Esophagus muscularis mucosa (tissue), 4 donors: ENCODE data around the gene CSH1.
A peak's percentile ranks its signal among the peaks of the same experiment; 100 is the strongest.

Experiments used
- EP300 ChIP-seq: sonication (generic); formaldehyde crosslinking; IDR thresholded peaks from one replicate; pipeline ENCODE4 v1.6.1; 2017; ENCODE audit warnings: antibody characterized with exemption
- POLR2A ChIP-seq: fragments of 450-650 bp; IDR thresholded peaks from one replicate; pipeline ENCODE4 v1.6.1; 2017; ENCODE audit warnings: antibody characterized with exemption, moderate library complexity, mild to moderate bottlenecking, low read depth
- POLR2AphosphoS5 ChIP-seq, 2 donors: sonication (generic); formaldehyde crosslinking; IDR thresholded peaks; one replicate each; pipeline ENCODE4 v1.6.1; 2017; ENCODE audit warnings: antibody characterized with exemption in 2 of 2
- TF ChIP-seq, protein P1 (sequence below), 3 experiments: fragments of 200-600 bp in 2 of 3; fragments of 450-650 bp in 1 of 3; sonication (generic) in 2 of 3; IDR thresholded peaks; one replicate each; pipeline ENCODE4 v1.5.1; 2017 to 2019; ENCODE audit warnings: antibody characterized with exemption in 3 of 3, mild to moderate bottlenecking in 2 of 3, moderate library complexity in 1 of 3

DNA sequence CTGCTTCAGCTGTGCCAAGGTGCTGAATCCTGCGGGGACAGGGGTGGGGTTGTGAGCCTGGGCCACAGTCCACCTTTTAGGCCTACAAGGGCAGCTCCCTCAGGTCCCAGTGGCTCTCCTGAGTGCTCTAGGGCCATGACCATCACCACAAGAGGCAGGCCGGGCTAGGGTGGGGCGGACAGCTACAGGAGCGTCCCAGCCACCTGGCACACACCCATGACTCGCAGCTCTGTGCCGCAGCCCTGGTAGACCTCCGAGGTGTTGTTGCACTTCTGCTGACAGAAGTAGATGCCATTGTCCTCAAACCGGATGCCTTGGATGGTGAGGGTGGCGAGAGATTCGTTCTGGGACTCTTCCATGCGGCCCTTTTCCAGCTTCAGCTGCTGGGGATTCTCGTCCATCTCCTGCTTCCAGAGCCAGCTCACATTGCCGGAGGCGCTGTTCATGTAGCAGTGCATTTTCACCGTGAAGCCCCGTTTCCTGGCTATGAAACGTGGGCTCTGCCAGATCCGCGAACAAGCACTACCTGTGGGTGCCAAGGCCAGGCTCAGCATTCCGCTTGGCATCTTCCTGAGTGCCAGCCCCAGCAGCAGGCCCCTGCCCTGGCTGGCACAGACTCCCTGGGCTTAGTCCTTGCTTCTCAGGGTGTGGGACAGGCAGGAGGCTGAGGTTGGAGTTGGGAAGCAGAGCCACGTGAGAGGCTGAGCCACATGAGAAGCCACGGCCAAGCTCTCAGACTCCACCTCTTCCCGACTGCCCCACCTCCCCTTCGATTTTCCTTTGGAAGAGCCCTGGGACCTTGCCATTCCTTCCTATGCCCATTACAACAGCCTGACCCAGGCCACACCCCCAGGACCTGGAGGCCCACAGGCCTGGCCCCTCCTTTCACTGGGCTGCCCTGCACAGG lies 33.7 kb upstream of the CSH1 start:
- TF ChIP-seq, protein P1, sequence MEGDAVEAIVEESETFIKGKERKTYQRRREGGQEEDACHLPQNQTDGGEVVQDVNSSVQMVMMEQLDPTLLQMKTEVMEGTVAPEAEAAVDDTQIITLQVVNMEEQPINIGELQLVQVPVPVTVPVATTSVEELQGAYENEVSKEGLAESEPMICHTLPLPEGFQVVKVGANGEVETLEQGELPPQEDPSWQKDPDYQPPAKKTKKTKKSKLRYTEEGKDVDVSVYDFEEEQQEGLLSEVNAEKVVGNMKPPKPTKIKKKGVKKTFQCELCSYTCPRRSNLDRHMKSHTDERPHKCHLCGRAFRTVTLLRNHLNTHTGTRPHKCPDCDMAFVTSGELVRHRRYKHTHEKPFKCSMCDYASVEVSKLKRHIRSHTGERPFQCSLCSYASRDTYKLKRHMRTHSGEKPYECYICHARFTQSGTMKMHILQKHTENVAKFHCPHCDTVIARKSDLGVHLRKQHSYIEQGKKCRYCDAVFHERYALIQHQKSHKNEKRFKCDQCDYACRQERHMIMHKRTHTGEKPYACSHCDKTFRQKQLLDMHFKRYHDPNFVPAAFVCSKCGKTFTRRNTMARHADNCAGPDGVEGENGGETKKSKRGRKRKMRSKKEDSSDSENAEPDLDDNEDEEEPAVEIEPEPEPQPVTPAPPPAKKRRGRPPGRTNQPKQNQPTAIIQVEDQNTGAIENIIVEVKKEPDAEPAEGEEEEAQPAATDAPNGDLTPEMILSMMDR (IDR thresholded peaks at IDR 0.05): no peak
- TF ChIP-seq EP300 (no peak), POLR2A (no peak), POLR2AphosphoS5 (IDR thresholded peaks at IDR 0.05) (peak in 1 of 2 donors; percentile 43)
